Esophagus muscularis mucosa (tissue), 4 donors: ENCODE data around the gene TRPM3.

Experiments
- EP300 ChIP-seq: sonication (generic); formaldehyde crosslinking; IDR thresholded peaks from one replicate; pipeline ENCODE4 v1.6.1; 2017; ENCODE audit warnings: antibody characterized with exemption
- POLR2A ChIP-seq: fragments of 450-650 bp; IDR thresholded peaks from one replicate; pipeline ENCODE4 v1.6.1; 2017; ENCODE audit warnings: antibody characterized with exemption, moderate library complexity, mild to moderate bottlenecking, low read depth
- POLR2AphosphoS5 ChIP-seq, 2 donors: sonication (generic); formaldehyde crosslinking; IDR thresholded peaks; one replicate each; pipeline ENCODE4 v1.6.1; 2017; ENCODE audit warnings: antibody characterized with exemption in 2 of 2
- TF ChIP-seq, protein P1 (sequence below), 3 experiments: fragments of 200-600 bp in 2 of 3; fragments of 450-650 bp in 1 of 3; sonication (generic) in 2 of 3; IDR thresholded peaks; one replicate each; pipeline ENCODE4 v1.5.1; 2017 to 2019; ENCODE audit warnings: antibody characterized with exemption in 3 of 3, mild to moderate bottlenecking in 2 of 3, moderate library complexity in 1 of 3

DNA sequence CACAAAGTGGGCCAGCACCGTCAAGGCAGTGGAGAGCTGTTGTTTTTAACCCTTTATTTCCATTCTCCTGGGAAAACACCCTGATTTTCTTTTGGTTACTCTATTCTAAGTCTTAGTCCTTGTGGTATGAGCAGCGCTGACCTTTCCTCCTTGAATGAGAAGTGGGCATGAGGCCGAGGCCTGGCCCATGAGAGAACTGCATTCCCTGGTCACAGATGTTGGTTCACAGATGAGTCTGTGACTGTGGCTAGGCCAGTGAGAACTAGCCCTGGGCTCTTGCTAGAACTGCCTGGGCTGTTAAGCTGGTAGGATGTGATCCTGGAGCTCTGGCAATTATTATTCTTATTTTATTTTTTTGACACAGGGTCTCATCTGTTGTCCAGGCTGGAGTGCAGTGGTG lies 635.3 kb downstream of the TRPM3 start:
- TF ChIP-seq EP300 = no peak
- TF ChIP-seq, protein P1, sequence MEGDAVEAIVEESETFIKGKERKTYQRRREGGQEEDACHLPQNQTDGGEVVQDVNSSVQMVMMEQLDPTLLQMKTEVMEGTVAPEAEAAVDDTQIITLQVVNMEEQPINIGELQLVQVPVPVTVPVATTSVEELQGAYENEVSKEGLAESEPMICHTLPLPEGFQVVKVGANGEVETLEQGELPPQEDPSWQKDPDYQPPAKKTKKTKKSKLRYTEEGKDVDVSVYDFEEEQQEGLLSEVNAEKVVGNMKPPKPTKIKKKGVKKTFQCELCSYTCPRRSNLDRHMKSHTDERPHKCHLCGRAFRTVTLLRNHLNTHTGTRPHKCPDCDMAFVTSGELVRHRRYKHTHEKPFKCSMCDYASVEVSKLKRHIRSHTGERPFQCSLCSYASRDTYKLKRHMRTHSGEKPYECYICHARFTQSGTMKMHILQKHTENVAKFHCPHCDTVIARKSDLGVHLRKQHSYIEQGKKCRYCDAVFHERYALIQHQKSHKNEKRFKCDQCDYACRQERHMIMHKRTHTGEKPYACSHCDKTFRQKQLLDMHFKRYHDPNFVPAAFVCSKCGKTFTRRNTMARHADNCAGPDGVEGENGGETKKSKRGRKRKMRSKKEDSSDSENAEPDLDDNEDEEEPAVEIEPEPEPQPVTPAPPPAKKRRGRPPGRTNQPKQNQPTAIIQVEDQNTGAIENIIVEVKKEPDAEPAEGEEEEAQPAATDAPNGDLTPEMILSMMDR (IDR thresholded peaks at IDR 0.05) = no peak
- no peak for TF ChIP-seq POLR2AphosphoS5 (IDR thresholded peaks at IDR 0.05)
- no peak for TF ChIP-seq POLR2A
